GM18508 (cell line): ENCODE results near the gene HIC1.
A peak's percentile ranks its signal among the peaks of the same experiment; 100 is the strongest.

Experiments
- ATAC-seq: cut with Tn5 transposase; IDR thresholded peaks from one replicate; pipeline ENCODE4 v1.9.1; 2021; ENCODE audit warnings: moderate number of reproducible peaks; ENCODE audit not compliant: insufficient read depth, unreplicated experiment

The HIC1 gene

GRCh38 chr17:2058586-2059546 is 4.0 kb downstream of the HIC1 start:
- no peak for ATAC-seq

DNA sequence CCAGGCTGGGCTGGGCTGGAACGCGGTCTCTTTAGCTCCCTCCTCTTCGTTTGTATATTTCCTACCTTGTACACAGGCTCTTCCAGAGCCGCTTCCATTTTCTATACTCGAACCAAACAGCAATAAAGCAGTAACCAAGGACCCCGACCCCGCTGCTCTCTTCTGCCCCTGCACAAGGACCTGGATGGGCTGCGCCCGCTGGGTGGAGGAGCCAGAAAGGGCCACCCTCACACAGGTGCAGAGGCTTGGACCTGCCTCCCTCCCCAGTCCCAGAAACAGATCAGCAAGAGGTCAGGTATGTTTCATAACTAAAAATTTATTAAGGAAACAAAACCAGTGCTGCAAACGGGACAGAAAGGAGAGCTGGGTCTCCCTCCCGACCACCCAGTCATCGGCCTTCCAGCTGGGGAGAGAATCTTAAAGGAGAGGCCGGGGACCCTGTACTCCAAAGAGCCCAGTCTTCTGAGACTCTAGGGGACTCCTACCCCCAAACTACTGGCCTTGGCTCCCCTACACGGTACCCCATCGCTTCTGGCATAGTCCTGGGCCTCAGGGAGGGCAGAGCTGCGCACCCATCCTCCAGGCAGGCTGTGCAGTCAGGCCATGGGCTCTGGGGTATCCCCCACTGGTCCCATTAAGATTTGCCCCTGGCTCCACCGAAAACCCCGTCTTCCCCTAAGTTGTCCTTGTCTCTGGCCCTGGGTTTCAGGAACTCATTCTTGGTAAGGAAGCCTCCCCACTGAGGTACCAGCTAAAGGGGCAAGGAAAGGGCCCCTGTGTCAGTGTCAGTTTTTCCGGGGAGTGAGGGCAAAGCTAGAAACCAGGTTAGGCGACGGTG is 4.9 kb downstream of the HIC1 start:
- no peak for ATAC-seq

DNA sequence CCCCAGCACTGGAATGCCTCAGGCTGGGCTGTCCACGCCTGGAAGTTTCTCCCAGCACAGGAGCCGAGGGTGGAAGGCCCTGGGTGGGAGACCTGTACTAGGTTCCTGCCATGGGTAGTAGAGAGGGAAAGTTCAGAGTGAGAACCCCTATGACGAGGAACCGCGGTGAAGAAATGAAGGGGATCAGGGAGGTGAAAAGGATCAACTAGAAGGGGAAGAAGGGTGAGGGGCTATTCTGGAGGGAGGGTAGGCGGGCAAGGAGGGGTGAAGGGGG is 5.4 kb downstream of the HIC1 start:
- ATAC-seq = no peak

- ATAC-seq = no peak
These were observed 6.0 kb downstream of the HIC1 start for GRCh38 chr17:2060681-2061440.

GRCh38 chr17:2061441-2061958 is 6.6 kb downstream of the HIC1 start:
- ATAC-seq = no peak

GRCh38 chr17:2062571-2063183 is 7.8 kb downstream of the HIC1 start:
- no peak for ATAC-seq

GRCh38 chr17:2063261-2064146 is 8.6 kb downstream of the HIC1 start:
- ATAC-seq = no peak

GRCh38 chr17:2064147-2064489 is 9.2 kb downstream of the HIC1 start:
- ATAC-seq = no peak

DNA sequence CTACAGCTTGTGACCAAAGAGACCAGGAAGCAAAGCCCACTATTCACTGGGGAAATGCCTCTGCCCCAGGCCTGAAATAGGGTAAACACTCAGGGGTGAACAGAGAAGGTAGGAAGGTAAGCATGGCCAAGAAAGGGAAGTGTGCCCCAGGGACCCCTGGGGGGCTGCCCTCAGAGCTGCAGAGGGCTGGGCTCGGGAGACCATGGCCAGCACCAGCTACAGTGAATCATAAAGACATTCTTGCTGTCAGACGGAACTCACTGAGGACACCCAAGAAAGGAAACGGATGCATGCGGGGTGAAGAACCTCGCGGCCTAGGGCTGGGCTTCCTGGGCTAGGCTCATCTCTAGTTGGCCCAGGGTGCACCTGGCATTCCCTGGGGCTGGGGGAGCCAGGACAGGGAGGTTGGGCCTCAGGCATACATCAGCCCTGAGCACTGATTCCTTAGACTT is 9.6 kb downstream of the HIC1 start:
- no peak for ATAC-seq

GRCh38 chr17:2064980-2065785 is 10.3 kb downstream of the HIC1 start:
- ATAC-seq = no peak

- ATAC-seq = no peak
These were observed 11.1 kb downstream of the HIC1 start for GRCh38 chr17:2065949-2066400.

DNA sequence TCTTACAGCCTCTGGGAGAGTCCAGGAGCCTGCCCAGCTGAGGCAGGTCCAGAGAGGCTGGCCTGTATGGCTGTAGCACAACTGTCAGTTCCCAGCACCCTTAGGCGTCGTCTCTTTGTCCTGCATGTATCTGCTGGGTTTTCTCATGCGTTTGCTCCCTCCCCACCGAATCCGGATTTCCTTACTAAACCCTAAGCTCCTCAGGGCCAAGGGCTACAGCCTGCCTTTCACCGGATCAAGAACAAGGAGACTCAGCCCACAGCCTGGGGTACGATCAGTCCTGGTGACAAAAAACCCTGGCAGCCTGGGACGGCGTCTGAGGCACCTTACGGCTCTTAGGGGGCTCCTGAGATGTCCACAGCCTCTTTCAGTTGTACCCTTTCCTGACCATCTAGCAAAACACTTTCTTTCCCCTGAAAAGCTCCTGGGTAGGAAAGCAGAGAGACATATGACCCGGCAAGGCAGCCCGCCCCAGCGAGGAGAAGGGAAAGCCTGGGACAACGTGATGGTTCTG is 12.2 kb downstream of the HIC1 start:
- ATAC-seq = no peak

DNA sequence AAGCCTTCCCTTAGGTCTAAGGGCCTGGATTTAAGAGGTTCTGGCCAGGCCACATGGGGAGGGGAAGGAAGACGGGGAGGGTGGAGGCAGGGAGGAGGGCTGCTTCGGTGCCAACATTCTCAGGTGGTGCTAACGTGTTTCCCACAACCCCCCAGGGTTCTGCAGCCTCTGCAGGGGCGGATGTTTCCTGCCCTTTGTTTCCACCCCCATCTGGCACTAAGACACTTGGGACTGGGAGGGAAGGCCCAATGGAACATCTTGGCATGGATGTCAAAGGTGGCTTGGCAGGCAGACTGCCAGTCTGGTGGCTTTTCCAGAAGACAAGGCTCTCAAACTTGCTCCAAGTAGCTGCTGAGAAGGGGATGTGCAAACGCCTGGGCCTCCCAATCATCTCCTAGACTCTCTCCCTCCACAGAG is 12.7 kb downstream of the HIC1 start:
- no peak for ATAC-seq

DNA sequence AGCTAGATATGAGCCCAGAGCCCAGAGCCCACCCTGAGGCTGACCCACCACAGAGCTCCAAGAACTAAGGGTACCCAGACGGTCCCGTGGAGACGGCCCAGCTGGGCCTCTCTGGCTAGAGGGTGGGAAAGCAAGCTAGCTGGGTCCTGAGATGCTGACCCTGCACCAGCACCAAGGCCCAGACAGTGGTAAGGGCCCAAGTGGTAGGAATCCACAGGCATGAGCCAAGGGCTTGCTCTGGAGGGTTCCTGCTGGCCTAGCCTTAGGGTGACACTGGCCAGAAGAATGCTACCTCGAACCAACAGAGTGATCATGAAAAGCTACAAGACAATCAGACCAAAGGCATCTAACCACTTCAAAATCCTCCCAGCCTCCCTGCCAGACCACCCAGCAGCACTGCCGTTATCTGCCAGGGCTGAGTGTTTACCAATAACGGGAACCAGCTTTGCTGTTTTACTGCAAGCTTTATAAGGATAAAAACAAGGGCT is 13.2 kb downstream of the HIC1 start:
- ATAC-seq = no peak

GRCh38 chr17:2068519-2069051 is 13.7 kb downstream of the HIC1 start:
- ATAC-seq = no peak

- ATAC-seq = peak; percentile 73
These were observed 15.5 kb downstream of the HIC1 start for GRCh38 chr17:2070241-2071023.

DNA sequence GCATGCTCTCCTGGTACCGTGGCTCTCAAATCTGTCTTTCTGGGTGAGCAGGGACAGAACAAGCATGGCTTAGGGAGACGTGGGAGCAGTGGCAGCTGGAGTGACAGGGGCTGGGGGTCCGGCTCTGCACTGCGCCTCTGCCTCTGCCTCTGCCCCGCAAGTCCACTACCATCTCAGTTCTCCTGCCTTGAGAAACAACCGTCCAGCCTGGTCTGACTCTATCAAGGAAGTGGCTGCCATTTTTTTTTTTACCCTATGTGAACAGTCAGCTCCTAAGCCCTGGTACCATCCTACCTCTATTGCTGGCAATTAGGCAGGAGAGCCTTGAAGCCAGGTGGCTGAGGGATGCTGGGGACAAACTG is 16.1 kb downstream of the HIC1 start:
- ATAC-seq = no peak
